ENCODE measurements around the gene ALG14.

The ALG14 gene

DNA sequence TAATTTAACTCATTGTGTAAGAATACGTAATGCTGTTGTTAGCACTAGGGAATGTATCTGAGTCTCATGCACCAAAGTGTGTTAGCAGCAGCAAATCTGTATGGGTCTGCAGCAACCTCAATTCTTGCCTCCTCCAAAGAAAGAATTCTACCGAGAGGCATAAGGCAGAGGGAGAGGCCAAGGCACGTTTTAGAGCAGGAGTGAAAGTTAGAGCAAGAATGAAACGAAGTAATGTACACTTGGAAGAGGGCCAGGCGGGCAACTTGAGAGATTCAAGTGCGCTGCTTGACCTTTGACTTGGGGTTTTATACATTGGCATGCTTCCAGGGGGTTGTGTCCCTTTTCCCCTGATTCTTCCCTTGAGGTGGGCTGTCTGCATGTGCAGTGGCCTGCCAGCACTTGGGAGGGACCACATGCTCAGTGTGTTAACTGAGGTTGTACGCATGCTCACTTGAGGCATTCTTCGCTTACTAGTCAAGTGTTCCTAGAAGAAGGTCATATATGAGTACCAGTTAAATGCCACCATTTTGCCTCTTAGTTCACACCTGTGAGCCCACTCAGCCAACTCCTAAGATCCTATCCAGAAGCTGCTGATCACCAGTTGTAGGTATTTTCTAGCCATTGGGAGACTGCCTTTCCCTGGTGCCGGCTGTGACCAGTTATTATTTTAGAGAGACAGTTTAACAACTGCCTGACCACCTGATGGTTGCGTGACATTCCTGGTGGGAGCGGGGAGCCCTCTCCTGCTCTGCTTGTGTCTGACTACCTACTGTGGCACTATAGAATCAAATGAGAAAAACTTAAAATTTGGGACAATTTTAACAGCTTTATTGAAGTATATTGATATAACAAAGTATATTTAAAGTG is 143.2 kb downstream of the ALG14 start (continued):
- TF ChIP-seq ZNF23 (tag by site-specific recombination; IDR thresholded peaks at IDR 0.05; ENCODE audit: borderline replicate concordance) (no peak), ZXDB (tag by site-specific recombination; IDR thresholded peaks at IDR 0.05) (no peak; the same call in 1 of the 2 replicates), ZNF501 (tag by site-specific recombination; IDR thresholded peaks at IDR 0.05) (no peak), ZNF747 (tag by site-specific recombination; IDR thresholded peaks at IDR 0.05) (no peak), KLF10 (tag by site-specific recombination; IDR thresholded peaks at IDR 0.05) (no peak), SP7 (tag by site-specific recombination; IDR thresholded peaks at IDR 0.05) (no peak), YY2 (tag by site-specific recombination; IDR thresholded peaks at IDR 0.05) (no peak), ZNF24 (tag by site-specific recombination; IDR thresholded peaks at IDR 0.05) (0 out of 2 replicates have a peak, but pooled peaks have one; percentile 66), ZNF433 (tag by site-specific recombination; IDR thresholded peaks at IDR 0.05; ENCODE audit: low read depth) (no peak), ZNF155 (tag by site-specific recombination; IDR thresholded peaks at IDR 0.05) (no peak), ZNF677 (tag by site-specific recombination; IDR thresholded peaks at IDR 0.05) (no peak), KLF16 (tag by site-specific recombination; IDR thresholded peaks at IDR 0.05) (no peak), SETDB1 (IDR thresholded peaks at IDR 0.05; ENCODE audit: insufficient read length, low read length) (no peak), ZEB2 (tag by site-specific recombination; IDR thresholded peaks at IDR 0.05) (no peak), ZNF571 (tag by site-specific recombination; IDR thresholded peaks at IDR 0.05) (no peak), ZFP3 (tag by site-specific recombination; IDR thresholded peaks at IDR 0.05; ENCODE audit: low read depth) (no peak), ZBTB8A (tag by site-specific recombination; IDR thresholded peaks at IDR 0.05) (0 out of 2 replicates have a peak, but pooled peaks have one; percentile 44), SALL2 (tag by site-specific recombination; IDR thresholded peaks at IDR 0.05; ENCODE audit: borderline replicate concordance) (no peak), EGR2 (tag by site-specific recombination; IDR thresholded peaks at IDR 0.05; ENCODE audit: low read depth) (no peak), GLI4 (tag by site-specific recombination; IDR thresholded peaks at IDR 0.05) (no peak), ZNF585B (tag by site-specific recombination; IDR thresholded peaks at IDR 0.05) (no peak), ZNF623 (tag by site-specific recombination; IDR thresholded peaks at IDR 0.05) (no peak), ZNF830 (tag by site-specific recombination; IDR thresholded peaks at IDR 0.05; ENCODE audit: low read depth) (no peak), MEIS1 (CRISPR knock-in tag; IDR thresholded peaks at IDR 0.05; ENCODE audit: borderline replicate concordance) (no peak), ZFHX2 (tag by site-specific recombination; conservative IDR thresholded peaks at IDR 0.05) (no peak), TRIM28 (IDR thresholded peaks at IDR 0.05; ENCODE audit: borderline replicate concordance, low read length) (no peak)
- TF ChIP-seq, protein P1, sequence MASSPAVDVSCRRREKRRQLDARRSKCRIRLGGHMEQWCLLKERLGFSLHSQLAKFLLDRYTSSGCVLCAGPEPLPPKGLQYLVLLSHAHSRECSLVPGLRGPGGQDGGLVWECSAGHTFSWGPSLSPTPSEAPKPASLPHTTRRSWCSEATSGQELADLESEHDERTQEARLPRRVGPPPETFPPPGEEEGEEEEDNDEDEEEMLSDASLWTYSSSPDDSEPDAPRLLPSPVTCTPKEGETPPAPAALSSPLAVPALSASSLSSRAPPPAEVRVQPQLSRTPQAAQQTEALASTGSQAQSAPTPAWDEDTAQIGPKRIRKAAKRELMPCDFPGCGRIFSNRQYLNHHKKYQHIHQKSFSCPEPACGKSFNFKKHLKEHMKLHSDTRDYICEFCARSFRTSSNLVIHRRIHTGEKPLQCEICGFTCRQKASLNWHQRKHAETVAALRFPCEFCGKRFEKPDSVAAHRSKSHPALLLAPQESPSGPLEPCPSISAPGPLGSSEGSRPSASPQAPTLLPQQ (tag by site-specific recombination; IDR thresholded peaks at IDR 0.05) = peak; percentile 60; the same call in 1 of the 2 replicates
- TF ChIP-seq, protein P2, sequence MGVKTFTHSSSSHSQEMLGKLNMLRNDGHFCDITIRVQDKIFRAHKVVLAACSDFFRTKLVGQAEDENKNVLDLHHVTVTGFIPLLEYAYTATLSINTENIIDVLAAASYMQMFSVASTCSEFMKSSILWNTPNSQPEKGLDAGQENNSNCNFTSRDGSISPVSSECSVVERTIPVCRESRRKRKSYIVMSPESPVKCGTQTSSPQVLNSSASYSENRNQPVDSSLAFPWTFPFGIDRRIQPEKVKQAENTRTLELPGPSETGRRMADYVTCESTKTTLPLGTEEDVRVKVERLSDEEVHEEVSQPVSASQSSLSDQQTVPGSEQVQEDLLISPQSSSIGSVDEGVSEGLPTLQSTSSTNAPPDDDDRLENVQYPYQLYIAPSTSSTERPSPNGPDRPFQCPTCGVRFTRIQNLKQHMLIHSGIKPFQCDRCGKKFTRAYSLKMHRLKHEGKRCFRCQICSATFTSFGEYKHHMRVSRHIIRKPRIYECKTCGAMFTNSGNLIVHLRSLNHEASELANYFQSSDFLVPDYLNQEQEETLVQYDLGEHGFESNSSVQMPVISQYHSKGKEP (tag by site-specific recombination; IDR thresholded peaks at IDR 0.05) = no peak
- TF ChIP-seq, protein P3, sequence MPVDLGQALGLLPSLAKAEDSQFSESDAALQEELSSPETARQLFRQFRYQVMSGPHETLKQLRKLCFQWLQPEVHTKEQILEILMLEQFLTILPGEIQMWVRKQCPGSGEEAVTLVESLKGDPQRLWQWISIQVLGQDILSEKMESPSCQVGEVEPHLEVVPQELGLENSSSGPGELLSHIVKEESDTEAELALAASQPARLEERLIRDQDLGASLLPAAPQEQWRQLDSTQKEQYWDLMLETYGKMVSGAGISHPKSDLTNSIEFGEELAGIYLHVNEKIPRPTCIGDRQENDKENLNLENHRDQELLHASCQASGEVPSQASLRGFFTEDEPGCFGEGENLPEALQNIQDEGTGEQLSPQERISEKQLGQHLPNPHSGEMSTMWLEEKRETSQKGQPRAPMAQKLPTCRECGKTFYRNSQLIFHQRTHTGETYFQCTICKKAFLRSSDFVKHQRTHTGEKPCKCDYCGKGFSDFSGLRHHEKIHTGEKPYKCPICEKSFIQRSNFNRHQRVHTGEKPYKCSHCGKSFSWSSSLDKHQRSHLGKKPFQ (tag by site-specific recombination; IDR thresholded peaks at IDR 0.05) = peak; percentile 59
- TF ChIP-seq, protein P4, sequence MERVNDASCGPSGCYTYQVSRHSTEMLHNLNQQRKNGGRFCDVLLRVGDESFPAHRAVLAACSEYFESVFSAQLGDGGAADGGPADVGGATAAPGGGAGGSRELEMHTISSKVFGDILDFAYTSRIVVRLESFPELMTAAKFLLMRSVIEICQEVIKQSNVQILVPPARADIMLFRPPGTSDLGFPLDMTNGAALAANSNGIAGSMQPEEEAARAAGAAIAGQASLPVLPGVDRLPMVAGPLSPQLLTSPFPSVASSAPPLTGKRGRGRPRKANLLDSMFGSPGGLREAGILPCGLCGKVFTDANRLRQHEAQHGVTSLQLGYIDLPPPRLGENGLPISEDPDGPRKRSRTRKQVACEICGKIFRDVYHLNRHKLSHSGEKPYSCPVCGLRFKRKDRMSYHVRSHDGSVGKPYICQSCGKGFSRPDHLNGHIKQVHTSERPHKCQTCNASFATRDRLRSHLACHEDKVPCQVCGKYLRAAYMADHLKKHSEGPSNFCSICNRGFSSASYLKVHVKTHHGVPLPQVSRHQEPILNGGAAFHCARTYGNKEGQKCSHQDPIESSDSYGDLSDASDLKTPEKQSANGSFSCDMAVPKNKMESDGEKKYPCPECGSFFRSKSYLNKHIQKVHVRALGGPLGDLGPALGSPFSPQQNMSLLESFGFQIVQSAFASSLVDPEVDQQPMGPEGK (tag by site-specific recombination; IDR thresholded peaks at IDR 0.05) = no peak
- TF ChIP-seq, protein P5, sequence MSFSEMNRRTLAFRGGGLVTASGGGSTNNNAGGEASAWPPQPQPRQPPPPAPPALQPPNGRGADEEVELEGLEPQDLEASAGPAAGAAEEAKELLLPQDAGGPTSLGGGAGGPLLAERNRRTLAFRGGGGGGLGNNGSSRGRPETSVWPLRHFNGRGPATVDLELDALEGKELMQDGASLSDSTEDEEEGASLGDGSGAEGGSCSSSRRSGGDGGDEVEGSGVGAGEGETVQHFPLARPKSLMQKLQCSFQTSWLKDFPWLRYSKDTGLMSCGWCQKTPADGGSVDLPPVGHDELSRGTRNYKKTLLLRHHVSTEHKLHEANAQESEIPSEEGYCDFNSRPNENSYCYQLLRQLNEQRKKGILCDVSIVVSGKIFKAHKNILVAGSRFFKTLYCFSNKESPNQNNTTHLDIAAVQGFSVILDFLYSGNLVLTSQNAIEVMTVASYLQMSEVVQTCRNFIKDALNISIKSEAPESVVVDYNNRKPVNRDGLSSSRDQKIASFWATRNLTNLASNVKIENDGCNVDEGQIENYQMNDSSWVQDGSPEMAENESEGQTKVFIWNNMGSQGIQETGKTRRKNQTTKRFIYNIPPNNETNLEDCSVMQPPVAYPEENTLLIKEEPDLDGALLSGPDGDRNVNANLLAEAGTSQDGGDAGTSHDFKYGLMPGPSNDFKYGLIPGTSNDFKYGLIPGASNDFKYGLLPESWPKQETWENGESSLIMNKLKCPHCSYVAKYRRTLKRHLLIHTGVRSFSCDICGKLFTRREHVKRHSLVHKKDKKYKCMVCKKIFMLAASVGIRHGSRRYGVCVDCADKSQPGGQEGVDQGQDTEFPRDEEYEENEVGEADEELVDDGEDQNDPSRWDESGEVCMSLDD (tag by site-specific recombination; IDR thresholded peaks at IDR 0.05) = no peak

All from HEK293 (cell line).